ACC112 (cell line): ENCODE measurements around the gene UBAP1L.
"Not testable (repeated sequence)": the region's sequence is repeated elsewhere in the genome, so short reads cannot be mapped to it uniquely, and the experiment has no call there.

ENCODE experiments used
- H2AFZ ChIP-seq: fragments of 200-600 bp; sonication (generic); one replicate; pipeline ENCODE4 v1.6.0; 2017; ENCODE audit warnings: antibody characterized with exemption, low read length; ENCODE audit not compliant: unreplicated experiment
- H3K27ac ChIP-seq: fragments of 200-600 bp; sonication (generic); 2 replicates; pipeline ENCODE4 v1.5.1; 2014; ENCODE audit warnings: low read depth, mild to moderate bottlenecking, antibody characterized with exemption, low read length, moderate library complexity
- H3K27me3 ChIP-seq: fragments of 200-600 bp; sonication (generic); 2 replicates; pipeline ENCODE4 v1.6.1; 2014; ENCODE audit warnings: mild to moderate bottlenecking, antibody characterized with exemption, low read length, moderate library complexity, mixed read lengths; ENCODE audit not compliant: insufficient read depth
- H3K36me3 ChIP-seq: fragments of 200-600 bp; sonication (generic); 2 replicates; pipeline ENCODE4 v1.6.1; 2016; ENCODE audit warnings: mild to moderate bottlenecking, antibody characterized with exemption, low read length, moderate library complexity, mixed read lengths; ENCODE audit not compliant: insufficient read depth
- H3K4me1 ChIP-seq: fragments of 200-600 bp; sonication (generic); one replicate; pipeline ENCODE4 v1.6.1; 2016; ENCODE audit warnings: low read length, mixed read lengths; ENCODE audit not compliant: insufficient read depth, unreplicated experiment, control insufficient read depth
- H3K4me3 ChIP-seq: fragments of 200-600 bp; sonication (generic); 2 replicates; pipeline ENCODE4 v1.5.1; 2014; ENCODE audit warnings: mild to moderate bottlenecking, low read depth, low read length
- H3K79me2 ChIP-seq: fragments of 200-600 bp; sonication (generic); one replicate; pipeline ENCODE4 v1.6.0; 2016; ENCODE audit warnings: low read length; ENCODE audit not compliant: control insufficient read depth, unreplicated experiment, insufficient read depth

Gene UBAP1L

DNA sequence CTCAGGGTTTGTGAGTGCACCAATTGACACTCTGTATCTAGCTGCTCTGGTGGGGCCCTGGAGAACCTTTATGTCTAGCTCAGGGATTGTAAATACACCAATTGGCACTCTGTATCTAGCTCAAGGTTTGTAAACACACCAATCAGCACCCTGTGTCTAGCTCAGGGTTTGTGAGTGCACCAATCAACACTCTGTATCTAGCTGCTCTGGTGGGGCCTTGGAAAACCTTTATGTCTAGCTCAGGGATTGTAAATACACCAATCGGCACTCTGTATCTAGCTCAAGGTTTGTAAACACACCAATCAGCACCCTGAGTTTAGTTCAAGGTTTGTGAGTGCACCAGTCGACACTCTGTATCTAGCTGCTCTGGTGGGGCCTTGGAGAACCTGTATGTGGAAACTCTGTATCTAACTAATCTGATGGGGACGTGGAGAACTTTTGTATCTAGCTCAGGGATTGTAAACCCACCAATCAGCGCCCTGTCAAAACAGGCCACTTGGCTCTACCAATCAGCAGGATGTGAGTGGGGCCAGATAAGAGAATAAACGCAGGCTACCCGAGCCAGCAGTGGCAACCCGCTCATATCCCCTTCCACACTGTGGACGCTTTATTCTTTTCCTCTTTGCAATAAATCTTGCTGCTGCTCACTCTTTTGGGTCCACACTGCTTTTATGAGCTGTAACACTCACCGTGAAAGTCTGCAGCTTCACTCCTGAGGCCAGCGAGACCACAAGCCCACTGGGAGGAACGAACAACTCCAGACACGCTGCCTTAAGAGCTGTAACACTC lies 39.2 kb downstream of the UBAP1L start:
- H3K4me1 ChIP-seq = peaks cover 15% of the 10 kb centered on the region
- H3K79me2 ChIP-seq, H2AFZ ChIP-seq, H3K27me3 ChIP-seq, H3K4me3 ChIP-seq, H3K27ac ChIP-seq, H3K36me3 ChIP-seq: not testable (repeated sequence)

GRCh38 chr15:65074946-65075345 lies 40.1 kb downstream of the UBAP1L start:
- not testable (repeated sequence) for H3K27ac ChIP-seq, H2AFZ ChIP-seq, H3K79me2 ChIP-seq, H3K27me3 ChIP-seq, H3K4me3 ChIP-seq, H3K36me3 ChIP-seq
- peaks cover 19% of the 10 kb centered on the region for H3K4me1 ChIP-seq

DNA sequence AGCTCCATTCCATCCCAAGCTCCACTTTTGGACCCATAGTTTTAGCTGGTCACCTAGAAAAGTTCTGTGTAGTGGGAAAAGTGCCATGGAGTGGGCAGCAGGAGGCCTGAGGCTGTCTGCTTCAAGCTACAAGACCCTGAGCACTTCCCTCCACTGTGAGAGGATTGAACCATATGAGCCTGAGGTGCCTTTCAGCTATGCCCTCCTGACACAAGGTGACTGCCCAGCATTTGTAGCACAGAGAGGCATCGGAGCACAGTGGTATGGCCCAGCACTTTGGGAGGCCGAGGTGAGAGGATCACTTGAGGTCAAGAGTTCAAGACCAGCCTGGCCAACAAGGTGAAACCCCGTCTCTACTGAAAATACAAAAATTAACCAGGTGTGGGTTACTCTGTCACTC lies 42.4 kb downstream of the UBAP1L start:
- Histone ChIP-seq H3K4me3 (no peak overlapping the region), H3K79me2 (no peaks in the 10 kb centered on the region), H3K4me1 (peaks cover 38% of the 10 kb centered on the region), H2AFZ (no peak overlapping the region), H3K36me3 (no peaks in the 10 kb centered on the region), H3K27me3 (peaks cover 12% of the 10 kb centered on the region), H3K27ac (no peak overlapping the region)

DNA sequence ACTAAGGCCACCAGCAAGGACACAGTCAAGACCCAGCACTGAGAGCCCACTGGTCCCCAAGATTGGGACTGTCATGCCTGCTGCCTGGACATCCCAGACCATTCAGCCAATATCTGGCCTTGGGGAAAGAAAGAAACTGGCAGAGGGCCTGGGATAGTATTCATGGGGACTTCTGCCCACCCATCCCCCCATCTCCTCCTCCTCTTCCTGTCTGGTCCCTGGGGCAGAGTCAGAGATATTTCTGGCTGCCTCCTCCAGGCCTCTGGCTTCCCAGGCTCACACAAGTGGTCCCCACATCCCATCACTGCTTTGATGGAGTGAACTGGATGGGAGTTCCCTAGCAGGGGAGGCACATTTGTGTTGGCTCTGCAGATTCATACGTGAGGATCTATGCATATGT lies 43.0 kb downstream of the UBAP1L start:
- Histone ChIP-seq H3K4me1 (peaks cover 38% of the 10 kb centered on the region), H2AFZ (no peak overlapping the region), H3K4me3 (no peak overlapping the region), H3K36me3 (no peaks in the 10 kb centered on the region), H3K79me2 (no peaks in the 10 kb centered on the region), H3K27ac (no peak overlapping the region), H3K27me3 (peaks cover 14% of the 10 kb centered on the region)

DNA sequence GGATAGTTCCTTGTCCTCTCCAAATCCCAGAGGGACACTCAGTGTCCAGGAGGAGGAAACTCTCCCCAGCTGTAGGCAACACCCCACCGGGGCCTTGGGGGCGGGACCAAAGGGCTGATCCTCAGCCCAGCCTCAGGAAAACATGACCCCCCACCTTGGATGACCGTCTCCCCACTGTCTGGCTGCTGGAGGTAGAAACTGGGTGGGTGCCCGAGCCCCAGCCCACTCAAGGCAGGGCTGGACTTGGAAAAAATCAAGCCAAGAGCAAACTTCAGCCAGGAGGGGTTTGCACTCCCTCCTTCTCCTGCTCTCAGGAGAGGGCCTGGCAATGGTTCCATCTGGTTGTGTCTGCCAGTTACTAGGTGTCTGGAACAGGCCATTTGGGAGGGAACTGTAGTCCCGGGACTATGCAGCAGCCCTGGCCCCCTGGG lies 43.6 kb downstream of the UBAP1L start:
- H3K79me2 ChIP-seq = no peaks in the 10 kb centered on the region
- peaks cover 38% of the 10 kb centered on the region for H3K4me1 ChIP-seq
- peaks cover 20% of the 10 kb centered on the region for H3K27me3 ChIP-seq
- H2AFZ ChIP-seq = no peak overlapping the region
- no peak overlapping the region for H3K27ac ChIP-seq
- H3K36me3 ChIP-seq = no peaks in the 10 kb centered on the region
- H3K4me3 ChIP-seq = no peak overlapping the region

DNA sequence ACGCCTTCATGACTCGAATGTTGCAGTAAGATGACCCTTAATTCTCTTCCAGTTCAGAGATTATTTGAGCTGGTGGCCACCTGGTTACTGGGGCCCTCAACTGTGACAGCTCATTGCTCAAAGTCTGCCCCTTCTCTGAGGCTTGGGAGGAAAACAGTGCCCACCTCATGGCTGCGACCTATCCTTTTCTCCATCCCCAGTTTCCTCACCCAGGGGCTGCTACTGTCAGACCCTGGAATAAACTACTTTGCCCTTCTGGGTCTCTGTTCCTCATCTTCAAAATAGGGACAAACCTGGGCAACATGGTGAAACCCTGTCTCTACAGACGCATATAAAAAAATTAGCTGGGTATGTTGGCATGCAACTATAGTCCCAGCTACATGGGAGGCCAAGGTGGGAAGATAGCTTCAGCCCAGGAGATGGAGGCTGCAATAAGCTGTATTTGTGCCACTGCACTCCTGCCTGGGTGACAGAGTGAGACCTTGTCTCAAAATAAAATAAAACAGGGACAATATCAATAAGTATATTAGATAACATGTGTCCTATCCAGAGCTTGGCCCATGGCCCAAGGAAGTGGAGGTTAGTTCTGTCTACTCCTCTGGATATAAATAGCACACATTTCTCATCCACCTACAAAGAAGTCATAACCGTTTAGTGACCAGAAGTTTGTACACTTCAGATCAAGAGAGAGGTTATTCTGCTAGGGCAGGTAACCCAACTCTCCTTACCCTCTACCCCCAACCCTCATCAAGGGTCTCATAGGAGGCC lies 45.0 kb downstream of the UBAP1L start:
- H3K27ac ChIP-seq = no peak overlapping the region
- H3K27me3 ChIP-seq = peaks cover 30% of the 10 kb centered on the region
- H3K79me2 ChIP-seq = no peaks in the 10 kb centered on the region
- H2AFZ ChIP-seq = no peak overlapping the region
- H3K4me1 ChIP-seq = peaks cover 38% of the 10 kb centered on the region
- H3K36me3 ChIP-seq = no peaks in the 10 kb centered on the region
- H3K4me3 ChIP-seq = no peak overlapping the region

DNA sequence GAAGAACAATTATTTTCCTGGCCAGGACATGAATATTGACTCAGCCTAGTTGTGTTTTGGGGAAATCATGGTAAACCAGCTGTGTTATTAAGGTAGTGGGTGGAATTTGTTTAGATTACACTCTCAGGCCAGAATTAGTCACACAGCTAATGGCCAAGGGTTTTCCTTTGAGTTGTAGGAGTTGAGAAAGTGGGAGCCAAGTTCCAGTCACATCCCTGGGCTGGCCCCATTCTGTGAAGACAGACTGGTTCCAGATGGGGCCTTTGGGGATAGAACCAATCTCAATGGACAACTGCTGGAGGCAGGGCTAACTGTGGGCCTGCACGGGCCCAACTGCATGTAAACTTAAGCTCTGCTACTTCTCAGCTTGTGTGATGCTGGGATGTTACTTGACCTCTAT lies 45.8 kb downstream of the UBAP1L start:
- peaks cover 38% of the 10 kb centered on the region for H3K4me1 ChIP-seq
- H3K27ac ChIP-seq = no peak overlapping the region
- H2AFZ ChIP-seq = no peak overlapping the region

GRCh38 chr15:65068403-65068788 lies 46.6 kb downstream of the UBAP1L start:
- Histone ChIP-seq H3K36me3 (no peaks in the 10 kb centered on the region), H3K27ac (no peak overlapping the region), H3K27me3 (peaks cover 30% of the 10 kb centered on the region), H3K4me3 (no peak overlapping the region), H3K79me2 (no peaks in the 10 kb centered on the region), H2AFZ (no peak overlapping the region), H3K4me1 (peaks cover 38% of the 10 kb centered on the region)

More for the DNA sequence above, 45.8 kb downstream of the UBAP1L start:
- Histone ChIP-seq H3K27me3 (peaks cover 30% of the 10 kb centered on the region), H3K36me3 (no peaks in the 10 kb centered on the region), H3K4me3 (no peak overlapping the region), H3K79me2 (no peaks in the 10 kb centered on the region)

- Histone ChIP-seq H3K4me3 (peak within 1 kb of the TSS; percentile 52; the same call in 1 of the 2 replicates), H3K79me2 (no peaks in the 10 kb centered on the region), H3K27me3 (peaks cover 30% of the 10 kb centered on the region), H2AFZ (no peak within 1 kb of the TSS), H3K4me1 (peaks cover 38% of the 10 kb centered on the region), H3K36me3 (no peaks in the 10 kb centered on the region), H3K27ac (no peak within 1 kb of the TSS)
These were observed 47.2 kb downstream of the UBAP1L start, which contains the start of gene RASL12 for GRCh38 chr15:65067645-65068402. Gene RASL12, minus strand, starts transcription at chr15:65067991. Its CDS starts 156 bp downstream, at chr15:65067835.

DNA sequence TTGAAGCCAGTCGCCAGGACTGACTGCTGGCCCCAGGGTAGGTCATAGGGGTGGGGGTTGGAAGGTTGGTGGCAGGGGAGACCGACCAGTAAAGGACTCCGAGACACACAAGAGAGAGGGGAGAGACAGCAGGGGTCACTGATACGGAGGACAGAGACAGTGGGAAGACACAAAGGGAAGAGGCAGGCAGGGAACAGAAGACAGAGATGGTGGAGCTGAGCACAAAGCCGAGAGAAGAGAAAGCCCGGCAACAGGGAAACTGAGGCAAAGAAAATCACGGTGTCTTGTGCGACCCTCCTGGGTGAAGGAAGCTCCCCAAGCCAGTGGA lies 47.7 kb downstream of the UBAP1L start:
- Histone ChIP-seq H3K27ac (no peak overlapping the region), H3K4me1 (peaks cover 36% of the 10 kb centered on the region), H2AFZ (no peak overlapping the region), H3K4me3 (peak overlapping the region; percentile 52; the same call in 1 of the 2 replicates), H3K36me3 (no peaks in the 10 kb centered on the region), H3K27me3 (peaks cover 30% of the 10 kb centered on the region), H3K79me2 (no peaks in the 10 kb centered on the region)
